Panc1 (cell line): ENCODE measurements around the gene GMDS. TPM values are rescaled to one million over a fixed set of nuclear protein-coding genes. Genes with fewer than 3 reads are reported as not detected.
"Not testable (repeated sequence)": the region's sequence is repeated elsewhere in the genome, so short reads cannot be mapped to it uniquely, and the experiment has no call there.

Experiments
- ATAC-seq: fragments of 200-7000 bp; cut with Tn5 transposase; 2 replicates; pipeline ENCODE4 v1.9.1; 2020; ENCODE audit warnings: mild to moderate bottlenecking, moderate library complexity
- BruUV-seq: library from RNA; stranded (reverse); fragments of 400-500 nt; replicated peaks from 2 replicates; lab custom pipeline; 2021; lab: Mats Ljungman, UMichigan
- CTCF ChIA-PET: fragments of 300-600 bp; sonication (Branson Sonifier 250); formaldehyde crosslinking; loops from one replicate; lab custom pipeline; 2022; ENCODE audit warnings: antibody characterized with exemption; lab: Charles Lee
- POLR2A ChIA-PET: fragments of 300-600 bp; sonication (Branson Sonifier 250); formaldehyde crosslinking; loops from one replicate; lab custom pipeline; 2022; ENCODE audit warnings: antibody characterized with exemption; lab: Charles Lee
- DNase-seq: peaks from one replicate; pipeline ENCODE4 v3.0.0-alpha.2; 2010; ENCODE audit warnings: low read depth, low spot score
- H3K27ac ChIP-seq: 2 replicates; pipeline ENCODE4 v1.5.1; 2011; ENCODE audit warnings: mild to moderate bottlenecking, low read length, inconsistent platforms
- H3K27me3 ChIP-seq: fragments of 200-500 bp; sonication (Bioruptor generic); 2 replicates; pipeline ENCODE4 v1.6.0; 2014; ENCODE audit warnings: low read length, inconsistent platforms; ENCODE audit not compliant: control insufficient read depth, insufficient read depth
- H3K36me3 ChIP-seq: fragments of 200-500 bp; sonication (Bioruptor generic); 2 replicates; pipeline ENCODE4 v1.5.1; 2014; ENCODE audit warnings: inconsistent platforms, mild to moderate bottlenecking, low read length, moderate library complexity; ENCODE audit not compliant: control insufficient read depth, insufficient read depth
- H3K4me1 ChIP-seq: 2 replicates; pipeline ENCODE4 v1.5.1; 2011; ENCODE audit warnings: inconsistent platforms, mild to moderate bottlenecking, low read length, moderate library complexity; ENCODE audit not compliant: control insufficient read depth, insufficient read depth
- H3K4me3 ChIP-seq, 2 experiments: 2 replicates each; pipeline ENCODE4 v1.5.1; 2011 to 2012; ENCODE audit warnings: low read depth in 2 of 2, low read length in 2 of 2, mild to moderate bottlenecking in 2 of 2, inconsistent platforms in 1 of 2, moderate library complexity in 1 of 2
- H3K9me3 ChIP-seq: fragments of 200-500 bp; sonication (Bioruptor generic); 2 replicates; pipeline ENCODE4 v1.5.1; 2014; ENCODE audit warnings: low read depth, mild to moderate bottlenecking, inconsistent platforms, low read length, moderate library complexity; ENCODE audit not compliant: control insufficient read depth, insufficient read depth
- CTCF ChIP-seq: fragments of 450-650 bp; IDR thresholded peaks from 2 replicates; pipeline ENCODE4 v1.5.1; 2017; ENCODE audit warnings: mild to moderate bottlenecking
- POLR2AphosphoS5 ChIP-seq: IDR thresholded peaks from 2 replicates; pipeline ENCODE4 v1.6.1; 2012; ENCODE audit warnings: mild to moderate bottlenecking, low read depth, low read length, moderate library complexity
- REST ChIP-seq, 2 experiments: IDR thresholded peaks; 2 replicates each; pipeline ENCODE4 v1.6.1; 2011 to 2012; ENCODE audit warnings: low read depth in 2 of 2, control low read depth in 1 of 2, low read length in 1 of 2, mild to moderate bottlenecking in 1 of 2, moderate library complexity in 1 of 2; ENCODE audit not compliant: insufficient read depth in 1 of 2
- SIN3A ChIP-seq: IDR thresholded peaks from 2 replicates; pipeline ENCODE4 v1.6.1; 2012; ENCODE audit warnings: low read depth, mild to moderate bottlenecking, low read length, moderate library complexity, borderline replicate concordance; ENCODE audit not compliant: insufficient read depth
- TCF7L2 ChIP-seq: IDR thresholded peaks from 2 replicates; pipeline ENCODE4 v1.6.1; 2011; ENCODE audit warnings: mild to moderate bottlenecking, low read depth, low read length, inconsistent platforms
- in situ Hi-C: cut with HindIII; loops from 2 replicates; pipeline ENCODE4 v1.10.0; 2016; ENCODE audit warnings: low sequenced_read_pairs, low pct_unique_long_range_greater_than_20kb
- intact Hi-C: fragments of 100-400 bp; cut with micrococcal nuclease; formaldehyde crosslinking; loops from one replicate; pipeline ENCODE4 v1.10.0; 2022; ENCODE audit not compliant: unreplicated experiment
- total RNA-seq: library from RNA; stranded (reverse); gene quantifications from one replicate; pipeline ENCODE4 v1.2.1, GENCODE V29; 2021; ENCODE audit not compliant: unreplicated experiment

GMDS gene
- total RNA-seq, 1 experiment from 2014 or later = 9.8 TPM

GRCh38 chr6:1756472-1757129 lies 488.8 kb downstream of the GMDS start:
- no TSS peak for BruUV-seq

GRCh38 chr6:1751063-1751462 lies 494.3 kb downstream of the GMDS start:
- intact Hi-C loops, ATAC-seq, H3K27me3 ChIP-seq, DNase-seq, H3K27ac ChIP-seq, CTCF ChIA-PET, H3K9me3 ChIP-seq, H3K4me1 ChIP-seq, BruUV-seq, H3K36me3 ChIP-seq, H3K4me3 ChIP-seq, in situ Hi-C loops, POLR2A ChIA-PET: not testable (repeated sequence)

More at GRCh38 chr6:1756472-1757129, 488.8 kb downstream of the GMDS start:
- ChIA-PET POLR2A (no interaction called here), CTCF (no interaction called here)
- no peak overlapping the region for H3K27ac ChIP-seq
- TF ChIP-seq POLR2AphosphoS5 = no peak
- in situ Hi-C loops = no loop called here
- intact Hi-C loops = no loop called here
- H3K9me3 ChIP-seq = no peaks in the 10 kb centered on the region
- H3K4me3 ChIP-seq = no peak overlapping the region
- no peak for ATAC-seq
- H3K4me1 ChIP-seq = no peaks in the 10 kb centered on the region
- no peak for DNase-seq
- no peaks in the 10 kb centered on the region for H3K27me3 ChIP-seq
- no peaks in the 10 kb centered on the region for H3K36me3 ChIP-seq

GRCh38 chr6:1749041-1749440 lies 496.4 kb downstream of the GMDS start:
- Histone ChIP-seq H3K4me3 (no peak overlapping the region), H3K9me3 (no peaks in the 10 kb centered on the region), H3K36me3 (no peaks in the 10 kb centered on the region), H3K27me3 (no peaks in the 10 kb centered on the region), H3K4me1 (no peaks in the 10 kb centered on the region), H3K27ac (no peak overlapping the region)
- ATAC-seq = no peak
- CTCF ChIA-PET = no interaction called here
- BruUV-seq = no TSS peak
- intact Hi-C loops = no loop called here
- DNase-seq = no peak
- in situ Hi-C loops = no loop called here
- no peak for TF ChIP-seq REST (IDR thresholded peaks at IDR 0.05; ENCODE audit: insufficient read depth in 1 of 2, low read depth in 2 of 2, low read length in 1 of 2)
- no peak for TF ChIP-seq SIN3A
- no peak for TF ChIP-seq TCF7L2
- no peak for TF ChIP-seq POLR2AphosphoS5
- TF ChIP-seq CTCF = no peak
- POLR2A ChIA-PET = no interaction called here
